Tibial nerve (tissue), 4 donors: ENCODE measurements around the gene ENOX1.

Experiments used
- CTCF ChIP-seq, 5 experiments: fragments of 200-600 bp in 3 of 5; fragments of 450-650 bp in 2 of 5; sonication (generic) in 3 of 5; IDR thresholded peaks; one replicate each; pipeline ENCODE4 v1.5.1; 2016 to 2019; ENCODE audit warnings: antibody characterized with exemption in 5 of 5, mild to moderate bottlenecking in 3 of 5, moderate library complexity in 2 of 5
- EP300 ChIP-seq, 2 donors: sonication (generic); formaldehyde crosslinking; IDR thresholded peaks; one replicate each; pipeline ENCODE4 v1.6.1; 2017; ENCODE audit warnings: antibody characterized with exemption in 2 of 2, mild to moderate bottlenecking in 1 of 2
- POLR2A ChIP-seq, 2 donors: fragments of 450-650 bp; IDR thresholded peaks; one replicate each; pipeline ENCODE4 v1.6.1; 2017; ENCODE audit warnings: antibody characterized with exemption in 2 of 2, mild to moderate bottlenecking in 2 of 2, moderate library complexity in 2 of 2

- no peak for TF ChIP-seq CTCF (IDR thresholded peaks at IDR 0.05)
- no peak for TF ChIP-seq EP300 (IDR thresholded peaks at IDR 0.05)
- TF ChIP-seq POLR2A (IDR thresholded peaks at IDR 0.05) = no peak
Observed at GRCh38 chr13:43805681-43806128, 18.9 kb upstream of the ENOX1 start.
